Stimulated activated naive B cell treated with anti-CD40 and anti-IgM and Interleukin-4, amounts not matched to agents 10 μg/mL and 1 μg/mL and 100 μg/mL, for 72 hours (primary cell): ENCODE results near the gene CTIF.
A peak's percentile ranks its signal among the peaks of the same experiment; 100 is the strongest.
"Not testable (repeated sequence)": the region's sequence is repeated elsewhere in the genome, so short reads cannot be mapped to it uniquely, and the experiment has no call there.

Experiments
- ATAC-seq, 2 donors: fragments of 150-1000 bp; cut with Tn5 transposase; replicated peaks; 2 replicates each; pipeline ENCODE4 v1.10.0; 2021; ENCODE audit warnings: moderate library complexity in 1 of 2
- DNase-seq: peaks from one replicate; pipeline ENCODE4 v3.0.0; 2021
- H3K27ac Mint-ChIP-seq: one replicate; pipeline ENCODE4 v1.8.0; 2022; ENCODE audit warnings: mild to moderate bottlenecking, mixed read lengths
- H3K27me3 Mint-ChIP-seq, 2 donors: one replicate each; pipeline ENCODE4 v1.8.0; 2022; ENCODE audit warnings: mixed read lengths in 2 of 2
- H3K36me3 Mint-ChIP-seq, 2 donors: one replicate each; pipeline ENCODE4 v1.8.0; 2022; ENCODE audit warnings: mixed read lengths in 2 of 2, mild to moderate bottlenecking in 1 of 2
- H3K4me1 Mint-ChIP-seq, 2 donors: one replicate each; pipeline ENCODE4 v1.8.0; 2022; ENCODE audit warnings: mixed read lengths in 2 of 2, mild to moderate bottlenecking in 1 of 2
- H3K4me3 Mint-ChIP-seq, 2 donors: one replicate each; pipeline ENCODE4 v1.8.0; 2022; ENCODE audit warnings: mild to moderate bottlenecking in 2 of 2, mixed read lengths in 2 of 2, moderate library complexity in 1 of 2
- H3K9me3 Mint-ChIP-seq, 2 donors: one replicate each; pipeline ENCODE4 v1.8.0; 2022; ENCODE audit warnings: mixed read lengths in 2 of 2, mild to moderate bottlenecking in 1 of 2

The CTIF gene

GRCh38 chr18:48643262-48643661 is 104.4 kb downstream of the CTIF start:
- H3K4me3 Mint-ChIP-seq = no peak overlapping the region
- DNase-seq (no peak), ATAC-seq (no peak)
- H3K27ac Mint-ChIP-seq = no peak overlapping the region
- H3K4me1 Mint-ChIP-seq = no peaks in the 10 kb centered on the region
- peaks cover 5 to 10% of the 10 kb centered on the region in 2 donors for H3K36me3 Mint-ChIP-seq
- H3K27me3 Mint-ChIP-seq = no peaks in the 10 kb centered on the region
- H3K9me3 Mint-ChIP-seq = peaks cover 2 to 5% of the 10 kb centered on the region in 2 donors

- H3K27ac Mint-ChIP-seq = no peak overlapping the region
- H3K9me3 Mint-ChIP-seq = peaks cover 2 to 5% of the 10 kb centered on the region in 2 donors
- no peaks in the 10 kb centered on the region for H3K4me1 Mint-ChIP-seq
- DNase-seq (no peak), ATAC-seq (no peak)
- no peaks in the 10 kb centered on the region for H3K27me3 Mint-ChIP-seq
- no peak overlapping the region for H3K4me3 Mint-ChIP-seq
- peaks cover 2 to 3% of the 10 kb centered on the region in 2 donors for H3K36me3 Mint-ChIP-seq
These were observed 105.2 kb downstream of the CTIF start for GRCh38 chr18:48644029-48644428.

- no peak for DNase-seq
These were observed 106.7 kb downstream of the CTIF start for GRCh38 chr18:48645427-48646002.

GRCh38 chr18:48646976-48647375 is 108.1 kb downstream of the CTIF start:
- DNase-seq = no peak
- no peaks in the 10 kb centered on the region for H3K36me3 Mint-ChIP-seq
- ATAC-seq = no peak
- H3K9me3 Mint-ChIP-seq = peaks cover 2 to 5% of the 10 kb centered on the region in 2 donors
- no peak overlapping the region for H3K4me3 Mint-ChIP-seq
- no peaks in the 10 kb centered on the region for H3K27me3 Mint-ChIP-seq
- no peak overlapping the region for H3K27ac Mint-ChIP-seq
- no peaks in the 10 kb centered on the region for H3K4me1 Mint-ChIP-seq

More at GRCh38 chr18:48645427-48646002, 106.7 kb downstream of the CTIF start:
- Mint-ChIP-seq H3K4me1 (no peaks in the 10 kb centered on the region), H3K9me3 (peaks cover 2 to 5% of the 10 kb centered on the region in 2 donors), H3K36me3 (peaks cover 0 to 2% of the 10 kb centered on the region in 2 donors), H3K4me3 (no peak overlapping the region), H3K27ac (no peak overlapping the region), H3K27me3 (no peaks in the 10 kb centered on the region)
- no peak for ATAC-seq

- Mint-ChIP-seq H3K27ac (no peak overlapping the region), H3K27me3 (no peaks in the 10 kb centered on the region), H3K36me3 (no peaks in the 10 kb centered on the region), H3K9me3 (peaks cover 0 to 5% of the 10 kb centered on the region in 2 donors), H3K4me3 (no peak overlapping the region), H3K4me1 (no peaks in the 10 kb centered on the region)
- DNase-seq = no peak
- no peak for ATAC-seq
These were observed 110.4 kb downstream of the CTIF start for GRCh38 chr18:48649231-48649630.

GRCh38 chr18:48654591-48654990 is 115.8 kb downstream of the CTIF start:
- H3K9me3 Mint-ChIP-seq, H3K27ac Mint-ChIP-seq, ATAC-seq, H3K4me3 Mint-ChIP-seq, DNase-seq, H3K36me3 Mint-ChIP-seq, H3K27me3 Mint-ChIP-seq, H3K4me1 Mint-ChIP-seq: not testable (repeated sequence)

GRCh38 chr18:48655508-48655907 is 116.7 kb downstream of the CTIF start:
- Mint-ChIP-seq H3K36me3 (no peaks in the 10 kb centered on the region), H3K4me1 (no peaks in the 10 kb centered on the region), H3K4me3 (no peak overlapping the region), H3K9me3 (peaks cover 0 to 5% of the 10 kb centered on the region in 2 donors), H3K27ac (no peak overlapping the region), H3K27me3 (no peaks in the 10 kb centered on the region)
- DNase-seq (no peak), ATAC-seq (no peak)

GRCh38 chr18:48656176-48656575 is 117.3 kb downstream of the CTIF start:
- DNase-seq (no peak), ATAC-seq (peak in 1 of 2 donors; percentile 29)
- H3K4me3 Mint-ChIP-seq = no peak overlapping the region
- H3K27ac Mint-ChIP-seq = no peak overlapping the region
- no peaks in the 10 kb centered on the region for H3K36me3 Mint-ChIP-seq
- no peaks in the 10 kb centered on the region for H3K27me3 Mint-ChIP-seq
- peaks cover 0 to 5% of the 10 kb centered on the region in 2 donors for H3K9me3 Mint-ChIP-seq
- no peaks in the 10 kb centered on the region for H3K4me1 Mint-ChIP-seq

- peak in 1 of 2 donors; percentile 5 for ATAC-seq
- Mint-ChIP-seq H3K27ac (no peak overlapping the region), H3K9me3 (peaks cover 0 to 5% of the 10 kb centered on the region in 2 donors), H3K4me3 (no peak overlapping the region), H3K4me1 (no peaks in the 10 kb centered on the region), H3K36me3 (no peaks in the 10 kb centered on the region), H3K27me3 (no peaks in the 10 kb centered on the region)
- DNase-seq = no peak
These were observed 117.8 kb downstream of the CTIF start for GRCh38 chr18:48656582-48656981.

GRCh38 chr18:48657447-48658120 is 118.8 kb downstream of the CTIF start:
- Mint-ChIP-seq H3K36me3 (no peaks in the 10 kb centered on the region), H3K9me3 (peaks cover 0 to 3% of the 10 kb centered on the region in 2 donors), H3K27me3 (no peaks in the 10 kb centered on the region), H3K4me1 (peaks cover 0 to 2% of the 10 kb centered on the region in 2 donors), H3K27ac (no peak overlapping the region), H3K4me3 (no peak overlapping the region)
- ATAC-seq = no peak
- DNase-seq = no peak

- DNase-seq (no peak), ATAC-seq (no peak)
- Mint-ChIP-seq H3K36me3 (no peaks in the 10 kb centered on the region), H3K27me3 (no peaks in the 10 kb centered on the region), H3K4me1 (peaks cover 0 to 2% of the 10 kb centered on the region in 2 donors), H3K4me3 (no peak overlapping the region), H3K27ac (no peak overlapping the region), H3K9me3 (no peaks in the 10 kb centered on the region)
These were observed 119.9 kb downstream of the CTIF start for GRCh38 chr18:48658721-48659120.

GRCh38 chr18:48659188-48660009 is 120.6 kb downstream of the CTIF start:
- ATAC-seq (no peak), DNase-seq (no peak)
- no peak overlapping the region for H3K4me3 Mint-ChIP-seq
- H3K36me3 Mint-ChIP-seq = no peaks in the 10 kb centered on the region
- no peaks in the 10 kb centered on the region for H3K9me3 Mint-ChIP-seq
- peaks cover 0 to 2% of the 10 kb centered on the region in 2 donors for H3K4me1 Mint-ChIP-seq
- no peaks in the 10 kb centered on the region for H3K27me3 Mint-ChIP-seq
- no peak overlapping the region for H3K27ac Mint-ChIP-seq

GRCh38 chr18:48660346-48661228 is 121.8 kb downstream of the CTIF start:
- DNase-seq (no peak), ATAC-seq (no peak)
- Mint-ChIP-seq H3K27ac (no peak overlapping the region), H3K4me3 (no peak overlapping the region), H3K27me3 (no peaks in the 10 kb centered on the region), H3K4me1 (peaks cover 0 to 2% of the 10 kb centered on the region in 2 donors), H3K36me3 (peaks cover 2 to 3% of the 10 kb centered on the region in 2 donors), H3K9me3 (peaks cover under 1 to 3% of the 10 kb centered on the region in 2 donors)

GRCh38 chr18:48661421-48661820 is 122.6 kb downstream of the CTIF start:
- Mint-ChIP-seq H3K4me1 (peaks cover under 1 to 3% of the 10 kb centered on the region in 2 donors), H3K27ac (no peak overlapping the region), H3K27me3 (no peaks in the 10 kb centered on the region), H3K9me3 (peaks cover 4 to 9% of the 10 kb centered on the region in 2 donors), H3K4me3 (no peak overlapping the region), H3K36me3 (peaks cover 10 to 12% of the 10 kb centered on the region in 2 donors)
- ATAC-seq (no peak), DNase-seq (no peak)
